Activated CD4-positive, alpha-beta T cell treated with anti-CD3 and anti-CD28 coated beads, Interleukin-2, amount 50 U/mL, for 48 hours (primary cell): Measurements from ENCODE around the gene HNRNPA1L2.
A peak's percentile ranks its signal among the peaks of the same experiment; 100 is the strongest.
"Not testable (repeated sequence)": the region's sequence is repeated elsewhere in the genome, so short reads cannot be mapped to it uniquely, and the experiment has no call there.

Experiments
- DNase-seq, 2 experiments: peaks; one replicate each; pipeline ENCODE4 v3.0.0-alpha.2; 2020

Gene HNRNPA1L2

DNA sequence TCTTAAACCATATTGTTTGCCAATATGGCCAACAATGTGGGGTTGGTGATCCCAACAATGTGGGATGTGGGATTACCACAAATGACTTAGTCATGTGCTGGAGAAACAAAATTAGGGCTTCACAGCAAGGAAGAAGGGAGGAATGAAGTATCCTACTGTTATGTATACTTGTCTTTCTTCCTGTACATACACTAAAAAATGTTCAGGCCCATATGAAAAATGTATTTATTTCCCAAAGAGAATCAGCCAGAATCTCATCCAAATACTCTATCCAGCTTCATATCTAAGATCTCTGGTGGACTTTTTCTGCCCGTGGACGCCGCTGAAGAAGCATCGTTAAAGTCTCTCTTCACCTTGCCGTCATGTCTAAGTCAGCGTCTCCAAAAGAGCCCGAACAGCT is at the start of gene HNRNPA1L2:
HNRNPA1L2 (plus strand) TSS at position 301 of the 400 bp plus-strand sequence; CDS start at position 363, 62 bp downstream.
- DNase-seq: no peak

DNA sequence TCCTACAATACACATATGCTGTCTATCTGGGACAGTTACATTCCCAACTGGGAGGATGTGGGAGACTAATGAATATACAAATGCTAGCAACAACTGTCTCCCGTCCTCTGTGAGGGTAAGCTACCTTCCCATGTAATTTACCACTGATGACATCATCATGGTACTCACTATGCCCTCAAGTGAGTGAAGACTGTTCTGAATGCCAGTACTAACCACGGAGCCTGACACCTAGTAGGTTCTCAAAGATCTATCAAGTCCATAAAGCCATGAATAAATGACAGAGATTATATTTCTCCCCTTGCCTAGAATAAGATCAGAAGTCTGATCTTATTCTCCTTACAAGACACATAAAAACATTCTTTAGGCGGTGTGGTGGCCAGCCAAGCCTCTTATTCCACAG is 49.1 kb upstream of the HNRNPA1L2 start:
- not testable (repeated sequence) for DNase-seq

DNA sequence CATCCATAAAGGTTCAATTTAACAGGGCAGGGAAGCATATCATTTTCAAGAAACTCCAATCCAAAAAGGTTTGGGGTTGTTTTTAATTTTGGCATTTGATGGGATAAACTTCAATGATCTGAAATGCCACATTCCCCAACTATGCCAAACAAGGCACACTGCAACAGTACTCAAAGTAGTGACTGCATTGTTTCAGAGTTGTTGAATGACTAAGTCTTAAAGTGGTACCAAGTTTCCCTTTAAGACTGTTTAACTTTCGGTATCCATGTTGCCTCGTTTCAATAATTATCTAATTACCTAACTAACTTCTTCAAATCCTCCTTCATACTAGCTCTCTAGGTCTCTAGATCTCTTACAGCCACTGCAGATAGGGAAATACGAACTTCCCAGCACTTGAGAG is 48.4 kb upstream of the HNRNPA1L2 start:
- not testable (repeated sequence) for DNase-seq

DNA sequence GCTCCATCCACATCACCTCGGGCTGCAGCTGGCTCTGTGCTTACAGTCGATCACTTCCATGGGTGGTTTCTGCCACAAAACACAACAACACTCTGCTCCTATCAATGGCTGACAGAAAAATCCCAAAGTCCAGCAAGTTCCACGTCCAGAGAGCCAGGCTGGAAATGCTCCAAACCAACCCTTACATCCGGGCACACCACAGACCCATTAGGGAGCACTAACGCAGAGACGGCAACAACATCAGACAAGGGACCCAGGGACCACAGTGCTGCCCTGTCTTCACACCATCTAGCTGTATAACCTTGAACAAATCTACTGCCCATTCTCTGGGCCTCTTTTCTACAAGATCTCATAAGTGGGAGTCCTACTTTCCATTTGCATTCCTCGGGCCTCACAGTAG is 47.9 kb upstream of the HNRNPA1L2 start:
- DNase-seq: not testable (repeated sequence)

DNA sequence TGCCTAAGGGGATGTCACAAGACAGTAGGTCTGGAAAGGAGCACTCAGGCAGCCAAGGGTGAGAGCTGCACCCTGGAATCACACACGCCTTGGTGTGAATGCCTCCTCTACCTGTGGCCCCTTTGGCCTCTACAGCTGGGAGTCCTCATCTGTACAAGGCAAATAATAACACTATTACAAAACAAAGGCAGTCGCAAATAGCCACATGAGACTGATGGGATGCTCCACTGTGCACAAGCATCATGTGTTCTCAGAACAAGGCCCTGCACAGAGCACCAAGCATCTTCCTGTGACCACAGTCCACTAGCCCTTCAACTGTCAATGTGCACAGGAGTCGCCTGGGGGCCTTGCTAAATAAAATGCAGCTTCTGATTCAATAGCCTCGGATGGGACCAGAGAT is 44.6 kb upstream of the HNRNPA1L2 start:
- DNase-seq: no peak

DNA sequence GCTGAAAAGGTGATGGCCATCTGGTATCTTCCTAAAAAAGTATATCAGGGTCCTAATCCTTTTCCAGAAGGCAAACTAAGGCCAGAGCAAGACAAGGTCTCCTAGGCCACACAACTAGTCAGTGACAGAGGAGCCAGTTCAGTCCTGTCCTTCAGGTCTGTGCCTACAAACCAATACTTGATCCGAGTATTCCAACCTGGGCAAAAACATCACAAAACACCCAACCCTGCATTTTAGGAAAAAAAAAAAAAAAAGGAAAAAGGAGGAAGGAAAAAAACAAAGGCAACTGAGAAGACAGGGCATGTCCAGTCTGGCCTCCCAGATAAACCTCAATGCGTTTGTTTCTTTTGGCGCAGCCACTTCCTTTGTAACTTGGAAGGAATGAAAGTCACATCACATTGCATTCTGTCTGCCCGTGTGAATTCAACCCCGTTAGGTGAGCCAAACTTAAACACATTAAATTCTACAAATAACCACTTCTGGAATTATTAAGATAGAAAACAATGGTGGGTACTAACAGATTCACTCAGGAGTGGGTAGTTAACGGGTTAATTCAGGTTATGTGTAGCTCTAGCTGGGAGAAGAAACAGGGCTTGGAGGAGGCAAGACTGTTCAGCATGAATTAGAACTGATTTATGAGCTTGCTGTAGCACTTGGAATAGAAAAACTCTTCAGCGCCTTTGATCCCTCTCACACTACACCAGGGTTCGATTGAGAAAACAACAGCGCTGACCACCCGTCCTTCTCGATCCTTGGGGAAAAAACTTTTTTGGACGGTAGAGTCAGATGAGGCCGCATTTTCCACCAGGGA is 43.0 kb upstream of the HNRNPA1L2 start:
- no peak for DNase-seq

DNA sequence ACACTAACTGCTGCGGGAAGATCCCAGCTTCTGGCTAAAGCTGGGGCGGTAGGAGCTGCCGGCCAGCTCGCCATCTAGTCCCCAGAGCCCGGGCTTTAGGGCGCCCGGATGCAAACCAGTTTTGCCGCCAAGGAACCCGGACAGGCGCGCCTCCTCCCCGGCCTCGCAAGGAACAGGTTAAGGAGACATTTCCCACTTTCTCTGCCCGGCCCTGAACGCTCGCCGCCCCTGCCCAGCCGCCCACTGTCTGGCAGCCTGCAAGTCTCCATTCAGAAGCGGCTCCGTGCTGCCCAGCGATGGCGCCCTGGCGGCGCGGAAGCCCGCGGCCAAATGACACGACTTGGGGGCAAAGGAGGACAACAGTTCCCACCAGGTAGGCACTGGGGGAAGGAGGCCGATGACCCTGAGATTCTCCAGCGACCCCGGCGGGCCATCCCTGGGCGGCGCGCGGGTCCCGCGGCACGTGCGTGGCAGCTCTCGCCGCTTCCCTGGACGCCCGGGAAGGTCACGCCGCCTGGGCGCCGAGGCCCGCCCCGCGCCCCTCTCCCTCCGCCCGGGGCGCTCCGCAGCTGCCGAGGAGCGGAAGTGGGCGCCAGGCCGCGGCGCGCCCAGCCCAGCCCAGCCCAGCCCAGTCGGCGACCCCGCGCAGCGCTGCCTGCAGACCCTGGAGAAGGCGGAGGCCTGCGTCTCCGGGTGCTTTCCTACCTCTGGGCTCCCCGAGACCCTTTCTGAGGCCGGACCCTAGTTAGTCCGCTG is 42.2 kb upstream of the HNRNPA1L2 start:
- DNase-seq: peak; percentile 13 to 17

DNA sequence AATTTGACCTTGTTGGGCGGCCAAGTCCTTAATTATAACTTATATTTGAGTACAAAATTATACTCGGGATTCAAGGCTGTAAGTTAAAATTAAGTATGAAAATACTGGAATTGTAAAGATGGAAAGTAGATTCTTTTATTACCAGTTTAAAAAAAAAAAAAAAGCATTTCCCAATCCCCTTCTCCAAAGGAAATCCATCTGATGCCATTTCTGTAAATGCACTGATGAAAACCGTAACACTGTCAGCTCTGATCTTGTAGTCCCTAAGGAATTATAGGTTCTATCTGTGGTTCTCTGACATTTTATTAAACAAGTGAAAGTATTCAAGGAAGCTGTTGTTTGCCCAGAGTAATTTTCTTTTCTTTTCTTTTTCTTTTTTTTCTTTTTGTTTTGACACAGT is 41.6 kb upstream of the HNRNPA1L2 start:
- no peak for DNase-seq

DNA sequence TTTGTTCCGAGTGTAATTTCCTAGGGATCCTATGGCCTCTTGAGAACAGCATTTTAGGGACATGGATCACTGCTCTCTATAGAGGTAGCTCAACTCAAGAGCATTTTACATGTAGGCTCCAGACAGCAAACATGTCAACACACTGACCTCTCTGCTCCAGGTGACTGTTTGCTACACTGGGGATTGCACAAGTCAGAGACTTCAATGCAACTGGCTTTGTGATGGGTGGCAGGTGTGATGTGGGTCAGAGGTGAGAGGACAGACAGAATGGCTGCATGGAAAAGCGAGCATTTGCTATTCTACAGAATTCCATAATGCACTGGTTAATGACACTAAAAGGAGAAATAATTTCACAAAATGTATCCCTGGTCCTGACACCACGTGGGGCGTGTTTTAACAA is 38.9 kb upstream of the HNRNPA1L2 start:
- not testable (repeated sequence) for DNase-seq

DNA sequence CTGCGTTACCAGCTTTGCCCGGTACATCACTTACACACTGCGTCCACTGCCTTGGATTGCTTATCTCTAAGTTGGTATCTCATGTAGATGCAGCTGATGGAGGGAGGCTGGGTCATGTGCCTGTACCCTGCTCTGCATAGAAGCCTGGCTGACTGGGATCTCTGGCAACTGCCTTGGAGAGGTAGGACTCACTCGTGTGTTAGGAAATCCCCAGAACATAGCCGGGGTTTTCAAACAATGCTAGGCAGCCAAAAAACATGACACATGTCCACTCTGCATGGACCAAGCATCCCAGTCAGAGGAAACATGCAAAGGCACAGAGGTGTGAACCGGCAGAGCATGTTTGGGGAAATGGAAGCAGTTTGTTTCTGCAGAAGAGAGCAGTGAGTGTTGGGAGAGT is 36.1 kb upstream of the HNRNPA1L2 start:
- DNase-seq: not testable (repeated sequence)

DNA sequence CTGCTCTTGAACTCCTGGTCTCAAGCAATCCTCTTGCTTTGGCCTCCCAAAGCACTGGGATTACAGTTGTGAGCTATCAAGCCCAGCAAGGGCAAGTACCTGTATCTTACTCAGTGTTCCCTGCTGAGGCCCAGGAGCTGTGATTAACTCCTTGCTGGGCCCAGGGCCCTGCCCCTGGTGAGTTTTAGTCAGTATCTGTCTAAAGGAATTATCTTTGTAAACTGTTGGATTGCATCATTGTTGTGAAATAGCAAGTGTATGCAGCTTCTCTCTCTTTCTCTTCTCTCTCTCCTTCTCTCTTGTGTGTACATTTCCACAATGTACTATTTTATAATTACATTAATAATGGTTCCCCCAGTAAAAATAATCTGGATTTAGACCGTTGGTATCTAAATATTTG is 35.4 kb upstream of the HNRNPA1L2 start:
- not testable (repeated sequence) for DNase-seq

DNA sequence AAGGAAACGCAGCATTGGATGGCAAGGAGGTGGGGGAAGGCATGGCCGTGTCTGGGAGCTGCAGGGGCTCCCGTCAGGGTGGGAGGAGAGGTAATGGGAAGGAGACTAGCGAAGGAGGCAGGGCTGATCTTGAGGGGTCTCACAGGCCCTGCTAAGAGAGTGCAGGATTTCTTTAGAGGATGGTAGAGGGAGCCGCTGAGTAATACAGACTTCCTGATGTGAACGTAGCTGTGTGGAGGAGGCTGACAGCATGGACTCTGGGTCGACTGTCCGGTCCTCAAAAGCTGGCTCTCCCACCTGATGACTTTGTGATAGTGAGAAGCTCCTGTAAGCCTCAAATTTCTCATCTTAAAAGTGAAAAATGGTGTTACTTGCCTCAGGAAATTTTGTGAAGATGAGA is 34.0 kb upstream of the HNRNPA1L2 start:
- not testable (repeated sequence) for DNase-seq

DNA sequence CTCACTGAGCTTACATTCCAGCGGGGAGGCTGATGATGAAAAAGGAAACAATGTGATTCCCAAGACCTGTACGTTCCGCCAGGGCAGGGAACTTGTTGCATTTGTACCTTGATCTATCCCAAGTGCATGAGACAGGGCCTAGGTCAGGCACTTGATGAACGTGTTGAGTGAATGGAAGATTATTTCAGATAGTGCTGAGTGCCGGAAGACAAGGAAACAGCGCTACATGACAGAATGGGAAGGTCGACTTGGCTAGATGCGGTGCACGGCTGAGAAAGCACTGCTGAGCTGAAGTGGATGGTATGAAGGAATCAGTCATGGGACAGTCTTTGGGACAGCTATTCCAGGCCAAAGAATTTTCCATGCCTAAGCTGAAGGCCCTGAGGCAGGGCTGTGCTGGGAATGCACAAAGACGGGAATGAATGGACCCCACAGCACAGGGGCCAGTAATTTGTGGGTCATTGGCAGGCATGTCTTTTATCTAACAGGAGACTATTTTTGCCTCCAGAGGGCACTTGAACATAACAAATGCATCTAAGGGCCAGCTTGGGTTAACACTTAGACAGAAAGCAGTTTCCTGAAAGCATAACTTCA is 33.1 kb upstream of the HNRNPA1L2 start:
- DNase-seq: not testable (repeated sequence)

DNA sequence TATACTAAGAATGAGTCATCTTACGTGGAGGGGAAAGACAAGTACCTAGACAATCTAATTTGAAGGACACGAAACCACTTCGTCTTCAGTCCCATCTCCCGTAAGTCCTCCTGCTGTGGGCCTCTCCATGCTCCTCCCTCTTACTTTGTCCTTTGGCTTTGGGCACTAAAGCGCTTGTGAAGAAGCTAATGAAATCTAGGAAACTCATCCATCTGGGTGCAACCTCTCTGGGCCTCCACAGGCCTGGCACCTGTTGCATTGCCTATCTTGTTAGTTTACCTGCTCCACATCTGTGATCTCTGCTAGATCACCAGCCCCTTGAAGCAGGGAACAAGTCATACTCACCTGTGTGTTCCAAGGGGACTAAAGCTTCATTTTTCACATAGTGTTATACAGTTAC is 32.1 kb upstream of the HNRNPA1L2 start:
- not testable (repeated sequence) for DNase-seq

DNA sequence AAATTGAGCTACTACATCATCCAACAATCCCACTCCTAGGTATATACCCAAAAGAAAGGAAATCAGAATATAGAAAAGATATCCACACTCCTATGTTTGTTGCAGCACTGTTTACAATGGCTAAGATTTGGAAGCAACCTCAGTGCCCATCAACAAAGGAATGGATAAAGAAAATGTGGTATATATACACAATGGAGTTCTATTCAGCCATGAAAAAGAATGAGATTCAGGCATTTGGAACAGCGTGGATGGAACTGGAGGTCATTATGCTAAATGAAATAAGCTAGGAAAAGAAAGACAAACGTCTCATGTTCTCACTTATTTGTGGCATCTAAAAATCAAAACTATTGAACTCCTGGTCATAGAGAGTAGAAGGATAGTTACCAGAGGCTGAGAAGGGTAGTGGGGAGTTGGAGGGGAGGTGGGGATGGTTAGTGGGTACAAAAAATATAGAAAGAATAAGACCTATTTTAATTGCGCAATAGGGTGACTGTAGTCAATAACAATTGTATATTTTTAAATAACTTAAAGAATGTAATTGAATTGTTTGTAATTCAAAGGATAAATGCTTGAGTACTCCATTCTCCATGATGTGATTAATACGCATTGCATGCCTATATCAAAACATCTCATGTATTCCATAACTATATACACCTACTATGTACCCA is 27.0 kb upstream of the HNRNPA1L2 start:
- no peak for DNase-seq

DNA sequence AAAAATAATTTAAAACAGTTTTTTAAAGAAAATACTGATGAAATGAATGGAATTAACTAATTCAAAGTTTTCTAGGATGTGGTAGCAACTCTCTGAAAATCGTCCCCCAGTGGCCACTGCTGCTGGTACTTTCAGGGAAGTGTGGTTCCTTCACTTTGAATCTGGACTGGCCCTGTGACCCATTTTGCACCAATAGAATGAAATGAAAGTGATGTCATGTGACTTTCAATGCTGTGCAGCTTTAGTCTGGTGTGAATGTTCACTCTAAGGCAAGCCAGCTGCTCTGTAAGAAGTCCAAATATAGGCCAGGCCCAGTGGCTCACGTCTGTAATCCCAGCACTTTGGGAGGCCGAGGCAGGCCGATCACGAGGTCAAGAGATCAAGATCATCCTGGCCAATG is 26.4 kb upstream of the HNRNPA1L2 start:
- DNase-seq: no peak

DNA sequence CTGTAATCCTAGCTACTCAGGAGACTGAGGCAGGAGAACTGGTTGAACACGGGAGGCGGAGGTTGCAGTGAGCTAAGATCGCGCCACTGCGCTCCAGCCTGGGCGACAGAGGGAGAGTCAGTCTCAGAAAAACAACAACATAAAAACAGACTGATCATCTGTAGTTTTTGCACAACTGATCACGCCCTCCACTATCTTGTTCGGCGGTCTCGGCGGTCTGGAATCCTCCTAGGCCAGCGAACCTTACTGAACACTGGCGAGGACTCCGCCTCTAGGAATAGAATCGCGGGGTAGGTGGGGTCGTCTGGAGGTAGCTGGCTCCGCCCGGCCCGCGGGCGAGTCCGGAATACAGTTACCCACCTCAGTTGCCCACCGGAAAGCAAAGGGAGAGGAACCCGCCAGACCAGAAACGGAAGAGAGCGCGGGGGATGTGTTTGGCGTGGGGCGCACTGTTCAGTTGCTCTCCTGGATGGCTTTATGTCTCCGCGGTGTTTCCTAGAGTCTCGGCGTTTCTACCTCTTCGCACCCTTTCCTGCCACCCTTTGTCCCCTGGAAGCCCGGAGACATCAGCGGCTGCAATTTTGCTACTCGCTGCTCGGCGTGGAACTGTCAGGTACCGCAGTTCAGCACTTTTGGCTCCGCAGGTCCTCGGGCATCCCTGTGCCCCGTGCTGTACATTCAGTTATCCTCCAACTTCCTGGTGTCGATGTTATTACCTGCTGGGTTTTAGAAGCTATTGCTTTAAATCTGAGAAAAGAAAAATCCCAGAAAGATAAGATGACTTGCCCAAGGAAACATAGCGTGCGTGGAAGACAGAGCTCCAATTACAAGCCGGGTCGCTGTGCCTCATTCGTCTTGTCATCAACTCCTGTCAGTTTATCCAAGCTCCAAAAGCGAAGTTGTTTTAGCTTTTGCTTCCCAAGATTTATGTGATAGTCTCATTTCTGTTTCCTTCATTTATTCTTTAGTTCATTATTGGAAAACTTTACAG is 24.9 kb upstream of the HNRNPA1L2 start:
- peak; percentile 86 to 90 for DNase-seq

DNA sequence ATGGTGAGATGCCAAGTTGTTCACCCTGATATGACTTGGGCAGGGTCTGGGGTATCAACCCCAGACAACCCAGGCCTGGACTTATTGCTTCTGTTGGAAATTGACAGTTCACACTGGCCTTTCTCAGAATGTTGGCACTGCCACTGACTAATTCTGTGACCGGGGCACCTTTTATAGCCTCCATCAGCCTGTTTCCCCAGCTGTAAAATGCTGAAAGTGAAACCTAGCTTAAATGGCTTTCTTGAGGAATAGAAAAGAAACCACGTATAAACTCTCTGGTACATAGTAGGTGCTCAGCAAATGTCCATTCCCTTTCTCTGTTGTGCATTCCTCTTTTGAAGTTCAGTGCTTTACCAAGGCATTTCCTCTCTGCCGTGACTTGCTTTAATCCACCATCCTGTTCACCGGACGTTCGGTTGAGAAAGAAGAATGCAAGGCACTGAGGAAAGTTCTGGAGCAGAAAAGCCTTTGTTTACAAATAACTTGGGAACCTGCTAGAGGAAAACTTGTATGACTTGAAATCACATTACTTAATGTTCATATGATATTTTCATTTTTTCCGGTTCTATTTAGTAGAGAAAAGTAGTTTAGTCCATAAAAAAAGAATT is 11.0 kb upstream of the HNRNPA1L2 start:
- DNase-seq: not testable (repeated sequence)

DNA sequence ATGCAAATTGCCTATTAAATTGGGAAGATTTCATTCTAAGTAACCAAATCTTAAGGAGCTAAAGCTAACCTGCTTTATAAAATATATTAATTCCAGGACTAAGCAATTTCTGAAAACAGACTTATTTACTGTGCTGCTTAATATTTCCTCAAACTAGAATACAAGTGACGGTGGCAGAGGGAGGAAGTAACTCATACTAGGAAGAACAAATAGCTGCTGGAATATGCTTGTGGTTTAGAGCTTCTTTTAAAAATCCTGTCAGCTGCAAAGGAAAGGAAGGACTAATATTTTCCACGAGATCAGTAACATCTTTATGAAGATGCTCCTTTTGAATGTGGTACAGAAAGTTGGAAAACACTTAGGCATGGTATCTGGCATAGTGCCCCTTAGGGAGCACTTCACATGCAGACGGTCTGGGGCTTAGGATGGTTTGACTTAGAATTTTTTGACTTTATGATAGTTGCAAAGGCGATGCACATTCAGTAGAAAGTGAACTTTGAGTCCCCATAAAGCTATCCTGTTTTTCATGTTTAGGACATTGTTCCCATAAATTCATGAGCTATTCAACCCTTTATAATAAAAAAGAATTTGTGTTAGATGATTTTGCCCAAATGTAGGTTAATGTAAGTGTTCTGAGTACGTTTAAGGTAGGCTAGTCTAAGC is 3.4 kb upstream of the HNRNPA1L2 start:
- no peak for DNase-seq

DNA sequence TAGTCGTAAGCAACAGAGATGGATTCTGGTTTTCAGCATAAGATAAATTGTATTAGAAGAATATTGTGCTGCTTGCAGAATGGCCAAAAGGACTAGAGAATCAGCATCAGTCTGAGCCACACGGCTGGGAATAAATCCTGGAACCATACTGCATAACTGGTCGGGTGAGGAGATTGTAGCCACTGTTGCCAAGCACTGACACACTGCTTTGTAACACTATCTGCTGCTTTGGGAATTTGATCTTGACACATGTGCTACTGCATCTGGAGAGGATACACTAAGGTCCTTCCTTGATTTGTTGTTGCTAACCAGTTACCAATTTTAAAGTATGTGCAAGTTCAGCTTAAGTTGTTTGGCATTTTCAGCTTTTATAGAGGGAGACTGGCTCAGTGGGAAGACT is 1.9 kb downstream of the HNRNPA1L2 start:
- DNase-seq: no peak

DNA sequence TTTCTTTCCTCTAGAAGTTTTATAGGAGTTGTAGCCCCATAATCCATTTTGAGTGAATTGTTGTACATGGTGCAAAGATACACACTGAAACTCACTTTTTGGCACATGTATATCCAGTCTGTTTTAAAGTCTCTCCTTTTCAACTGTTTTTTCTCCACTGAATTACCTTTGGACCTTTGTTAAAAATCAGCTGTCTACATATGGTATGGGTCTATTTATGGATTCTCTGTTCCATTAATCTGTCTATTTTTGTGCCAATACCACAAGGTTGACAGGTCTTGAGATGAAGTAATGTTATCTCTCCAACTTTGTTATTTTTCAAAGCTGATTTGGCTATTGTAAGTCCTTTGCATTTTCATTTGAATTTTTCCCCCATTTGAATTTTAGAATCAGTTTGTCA is 4.7 kb downstream of the HNRNPA1L2 start:
- DNase-seq: no peak
